Testis (tissue), 3 donors: Measurements from ENCODE around the gene TRAF2. TPM values are rescaled to one million over a fixed set of nuclear protein-coding genes. Genes with fewer than 3 reads are reported as not detected.

Source experiments
- DNase-seq: peaks from one replicate; pipeline ENCODE4 v3.0.0-alpha.2; 2019
- H3K27ac ChIP-seq, 2 donors: fragments of 200-600 bp; sonication (generic); one replicate each; pipeline ENCODE4 v1.5.1; 2019
- H3K27me3 ChIP-seq: fragments of 200-600 bp; sonication (generic); one replicate; pipeline ENCODE4 v1.5.1; 2019
- H3K36me3 ChIP-seq: fragments of 200-600 bp; sonication (generic); one replicate; pipeline ENCODE4 v1.5.1; 2017; ENCODE audit warnings: low read depth; ENCODE audit errors: missing control alignments
- H3K4me1 ChIP-seq: fragments of 200-600 bp; sonication (generic); one replicate; pipeline ENCODE4 v1.5.1; 2019
- H3K4me3 ChIP-seq, 2 donors: fragments of 200-600 bp; sonication (generic); one replicate each; pipeline ENCODE4 v1.5.1; 2017 to 2019
- H3K9me3 ChIP-seq: fragments of 200-600 bp; sonication (generic); one replicate; pipeline ENCODE4 v1.5.1; 2017
- POLR2A ChIP-seq: fragments of 450-650 bp; IDR thresholded peaks from one replicate; pipeline ENCODE4 v1.6.1; 2017; ENCODE audit warnings: antibody characterized with exemption, mild to moderate bottlenecking, moderate library complexity
- WGBS, 2 donors: methylation state at CpG; one replicate each; pipeline ENCODE4 v1.1.5; 2018; 5-methylcytosine and 5-hydroxymethylcytosine counted together
- intact Hi-C: fragments of 100-400 bp; cut with DNase I; formaldehyde crosslinking; loops from one replicate; pipeline ENCODE4 v1.15.1; 2023; ENCODE audit warnings: low total_unique reads
- polyA plus RNA-seq: library from polyadenylated mRNA; stranded (reverse); fragments of 350-450 nt; fragmentation: Illumina TruSeq; extraction: RNeasy Lipid Tissue Mini Kit (QIAGEN cat#74804); gene quantifications from one replicate; pipeline ENCODE4 v1.2.3, GENCODE V29; 2014; ENCODE audit warnings: low read depth, low replicate concordance; ENCODE audit not compliant: insufficient read depth
- total RNA-seq, 2 donors: library from RNA; depleted of rRNA; stranded (reverse); fragments of >200 nt; gene quantifications; one replicate each; pipeline ENCODE4 v1.2.3, GENCODE V29; 2016
- TF ChIP-seq, protein P1 (sequence below), 3 experiments: fragments of 450-650 bp in 2 of 3; fragments of 200-600 bp in 1 of 3; sonication (generic) in 1 of 3; IDR thresholded peaks; one replicate each; pipeline ENCODE4 v1.5.1; 2016 to 2019; ENCODE audit warnings: antibody characterized with exemption in 3 of 3, mild to moderate bottlenecking in 2 of 3, moderate library complexity in 1 of 3

The TRAF2 gene
- total and polyA plus RNA-seq, 3 donors from 2014 or later, result 21.9 to 32.9 (median 23.7) TPM

DNA sequence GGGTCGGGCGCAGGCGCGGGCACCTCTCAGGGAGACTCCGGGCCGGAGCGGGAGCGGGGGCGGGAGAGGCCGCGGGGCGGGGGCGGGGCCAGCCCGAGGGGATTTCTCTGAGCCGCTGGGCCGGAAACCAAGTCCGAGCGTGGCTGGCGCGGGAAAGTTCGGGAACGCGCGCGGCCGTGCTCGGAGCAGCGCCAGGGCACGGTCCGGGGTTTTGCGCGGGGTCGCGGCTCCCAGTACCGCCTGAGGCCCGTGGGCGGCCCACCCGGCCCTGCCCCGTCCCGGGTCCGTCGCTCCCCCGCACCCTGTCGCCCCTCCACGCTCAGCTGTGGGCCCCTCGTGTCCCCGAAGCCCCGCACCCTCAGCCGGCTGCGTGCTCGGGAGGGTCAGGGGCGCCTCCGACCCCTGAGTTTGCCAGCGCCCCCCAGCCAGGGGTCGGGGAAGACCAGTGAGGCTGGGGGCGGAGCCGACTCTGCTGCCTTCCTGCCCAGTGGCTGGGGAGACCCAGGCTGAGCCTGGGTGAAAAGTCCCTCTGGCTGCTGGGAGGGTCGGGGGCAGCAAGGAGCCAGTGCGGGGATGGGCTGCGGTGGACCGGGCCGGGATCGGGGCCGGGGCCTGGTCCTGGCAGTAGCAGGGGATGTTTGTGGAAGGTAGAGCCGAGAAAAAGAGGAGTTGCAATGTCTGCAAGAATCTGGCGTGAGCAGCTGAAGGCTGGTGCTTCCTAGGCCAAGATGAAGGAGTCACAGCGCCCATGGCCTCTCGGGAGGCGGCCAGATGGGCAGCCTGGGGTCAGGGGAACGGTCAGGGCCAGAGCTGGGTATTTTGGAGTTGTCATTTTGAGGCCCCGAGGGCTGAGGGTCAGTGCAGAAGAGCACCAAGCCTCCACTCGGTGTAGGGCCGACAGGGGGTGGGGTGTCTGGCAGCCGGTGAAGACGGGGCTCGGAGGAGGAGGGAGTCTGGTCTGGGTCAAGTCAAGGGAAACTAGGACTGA is 588 bp downstream of the TRAF2 start:
- Histone ChIP-seq H3K9me3 (no peaks in the 10 kb centered on the region), H3K27me3 (no peaks in the 10 kb centered on the region), H3K4me1 (peaks cover 8% of the 10 kb centered on the region), H3K36me3 (no peaks in the 10 kb centered on the region), H3K4me3 (peak overlapping the region; percentile 90 to 92), H3K27ac (peak overlapping the region; percentile 86 to 91)
- intact Hi-C loops, result no loop called here
- DNase-seq, result peak; percentile 28
- no peak for TF ChIP-seq POLR2A
- TF ChIP-seq, protein P1, sequence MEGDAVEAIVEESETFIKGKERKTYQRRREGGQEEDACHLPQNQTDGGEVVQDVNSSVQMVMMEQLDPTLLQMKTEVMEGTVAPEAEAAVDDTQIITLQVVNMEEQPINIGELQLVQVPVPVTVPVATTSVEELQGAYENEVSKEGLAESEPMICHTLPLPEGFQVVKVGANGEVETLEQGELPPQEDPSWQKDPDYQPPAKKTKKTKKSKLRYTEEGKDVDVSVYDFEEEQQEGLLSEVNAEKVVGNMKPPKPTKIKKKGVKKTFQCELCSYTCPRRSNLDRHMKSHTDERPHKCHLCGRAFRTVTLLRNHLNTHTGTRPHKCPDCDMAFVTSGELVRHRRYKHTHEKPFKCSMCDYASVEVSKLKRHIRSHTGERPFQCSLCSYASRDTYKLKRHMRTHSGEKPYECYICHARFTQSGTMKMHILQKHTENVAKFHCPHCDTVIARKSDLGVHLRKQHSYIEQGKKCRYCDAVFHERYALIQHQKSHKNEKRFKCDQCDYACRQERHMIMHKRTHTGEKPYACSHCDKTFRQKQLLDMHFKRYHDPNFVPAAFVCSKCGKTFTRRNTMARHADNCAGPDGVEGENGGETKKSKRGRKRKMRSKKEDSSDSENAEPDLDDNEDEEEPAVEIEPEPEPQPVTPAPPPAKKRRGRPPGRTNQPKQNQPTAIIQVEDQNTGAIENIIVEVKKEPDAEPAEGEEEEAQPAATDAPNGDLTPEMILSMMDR (IDR thresholded peaks at IDR 0.05), result no peak
- WGBS, 2 donors, result 0 to 2% methylated on average over 19 to 38 of the region's 76 CpGs

- H3K36me3 ChIP-seq, result no peaks in the 10 kb centered on the region
- peaks cover 8% of the 10 kb centered on the region for H3K4me1 ChIP-seq
- 81 to 84% methylated on average over 4 to 8 of the region's 8 CpGs for WGBS, 2 donors
- H3K27me3 ChIP-seq, result no peaks in the 10 kb centered on the region
- TF ChIP-seq POLR2A, result no peak
- TF ChIP-seq, protein P1 (IDR thresholded peaks at IDR 0.05), result no peak
- H3K4me3 ChIP-seq, result no peak overlapping the region
- no peak overlapping the region for H3K27ac ChIP-seq
- DNase-seq, result no peak
- intact Hi-C loops, result no loop called here
- H3K9me3 ChIP-seq, result no peaks in the 10 kb centered on the region
Observed at GRCh38 chr9:136888454-136888853, 2.1 kb downstream of the TRAF2 start.

DNA sequence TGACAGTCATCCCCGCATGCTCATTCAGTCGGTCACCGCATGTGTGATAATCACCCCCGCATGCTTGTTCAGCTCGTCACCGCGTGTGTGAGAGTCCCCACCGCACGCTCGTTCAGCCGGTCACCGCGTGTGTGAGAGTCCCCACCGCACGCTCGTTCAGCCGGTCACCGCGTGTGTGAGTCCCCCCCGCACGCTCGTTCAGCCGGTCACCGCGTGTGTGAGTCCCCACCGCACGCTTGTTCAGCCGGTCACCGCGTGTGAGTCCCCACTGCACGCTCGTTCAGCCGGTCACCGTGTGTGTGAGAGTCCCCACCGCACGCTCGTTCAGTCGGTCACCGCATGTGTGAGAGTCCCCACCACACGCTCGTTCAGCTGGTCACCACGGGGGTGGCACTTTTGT is 3.5 kb downstream of the TRAF2 start:
- intact Hi-C loops, result no loop called here
- no peak overlapping the region for H3K27ac ChIP-seq
- 92 to 94% methylated on average over 42 of the region's 42 CpGs for WGBS, 2 donors
- H3K9me3 ChIP-seq, result no peaks in the 10 kb centered on the region
- no peaks in the 10 kb centered on the region for H3K36me3 ChIP-seq
- H3K4me3 ChIP-seq, result no peak overlapping the region
- TF ChIP-seq, protein P1 (IDR thresholded peaks at IDR 0.05), result no peak
- no peak for TF ChIP-seq POLR2A
- DNase-seq, result no peak
- no peaks in the 10 kb centered on the region for H3K27me3 ChIP-seq
- peaks cover 8% of the 10 kb centered on the region for H3K4me1 ChIP-seq

GRCh38 chr9:136890661-136891060 is 4.3 kb downstream of the TRAF2 start:
- peaks cover 8% of the 10 kb centered on the region for H3K4me1 ChIP-seq
- no peaks in the 10 kb centered on the region for H3K27me3 ChIP-seq
- H3K27ac ChIP-seq, result no peak overlapping the region
- no peaks in the 10 kb centered on the region for H3K9me3 ChIP-seq
- intact Hi-C loops, result no loop called here
- no peak for DNase-seq
- no peaks in the 10 kb centered on the region for H3K36me3 ChIP-seq
- H3K4me3 ChIP-seq, result no peak overlapping the region
- WGBS, 2 donors, result 85 to 90% methylated on average over 13 of the region's 13 CpGs
- TF ChIP-seq, protein P1 (IDR thresholded peaks at IDR 0.05), result no peak
- no peak for TF ChIP-seq POLR2A
